ENCODE data around the gene RIF1.
"Not testable (repeated sequence)": the region's sequence is repeated elsewhere in the genome, so short reads cannot be mapped to it uniquely, and the experiment has no call there.

RIF1 gene

GRCh38 chr2:151409601-151410484, at the start of gene RIF1:
Gene RIF1, plus strand, starts transcription at chr2:151409902. Its CDS starts 522 bp downstream, at chr2:151410424.
- peak; percentile 72 for DNase-seq (ENCODE audit: low read depth, low spot score)

- no peak for DNase-seq (ENCODE audit: low read depth, low spot score)
These were observed 47.9 kb upstream of the RIF1 start for GRCh38 chr2:151361674-151362370.

DNA sequence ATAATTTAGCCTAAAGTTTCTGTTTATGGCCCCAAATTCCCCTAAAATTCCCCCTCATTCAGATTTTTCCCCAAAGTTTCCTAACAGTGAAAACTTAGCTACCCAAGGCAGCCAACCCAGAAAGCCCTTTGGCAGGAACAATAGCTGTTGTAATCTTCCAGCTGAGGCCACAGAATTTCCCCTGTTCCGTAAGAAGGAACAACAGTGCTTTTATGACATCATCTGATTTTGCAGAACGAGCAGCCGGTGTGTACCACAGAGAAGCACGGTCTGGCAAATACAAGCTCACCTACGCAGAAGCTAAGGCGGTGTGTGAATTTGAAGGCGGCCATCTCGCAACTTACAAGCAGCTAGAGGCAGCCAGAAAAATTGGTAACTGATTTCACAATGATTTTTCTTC, 46.0 kb upstream of the RIF1 start:
- no peak for DNase-seq (ENCODE audit: low read depth, low spot score)

DNA sequence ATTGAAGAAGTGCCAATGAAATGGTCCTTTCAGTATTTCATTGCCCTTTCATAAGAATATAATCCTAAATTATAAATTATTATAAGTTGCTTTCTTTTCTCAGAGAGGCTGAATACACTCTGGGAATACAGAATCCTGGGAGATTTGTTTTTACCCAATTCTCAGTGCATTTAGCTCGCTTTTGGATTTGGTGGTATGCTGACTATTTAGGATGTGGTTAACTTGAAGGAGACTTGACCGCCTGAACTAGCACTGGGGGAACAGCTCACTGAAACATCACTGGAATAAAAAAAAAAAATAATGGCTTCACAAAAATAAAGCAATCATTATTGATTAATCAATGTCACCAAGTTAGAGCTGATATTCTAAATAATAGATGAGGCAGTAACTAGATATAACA, 42.1 kb upstream of the RIF1 start:
- no peak for DNase-seq (ENCODE audit: low read depth, low spot score)

GRCh38 chr2:151374436-151374835, 35.3 kb upstream of the RIF1 start:
- no peak for DNase-seq (ENCODE audit: low read depth, low spot score)

DNA sequence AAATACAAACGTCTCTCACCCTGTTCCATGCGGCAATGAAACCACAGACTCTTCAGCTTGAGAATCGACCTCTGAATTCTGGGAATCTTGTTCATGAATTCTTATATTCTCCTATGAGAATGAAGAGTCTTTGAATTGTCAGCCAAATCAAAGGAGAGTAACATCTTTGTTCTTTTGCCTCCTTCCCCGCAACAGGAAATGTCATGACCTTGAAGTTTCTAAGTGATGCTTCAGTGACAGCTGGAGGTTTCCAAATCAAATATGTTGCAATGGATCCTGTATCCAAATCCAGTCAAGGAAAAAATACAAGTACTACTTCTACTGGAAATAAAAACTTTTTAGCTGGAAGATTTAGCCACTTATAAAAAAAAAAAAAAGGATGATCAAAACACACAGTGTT, 30.5 kb upstream of the RIF1 start:
- DNase-seq (ENCODE audit: low read depth, low spot score), result no peak

GRCh38 chr2:151380580-151381235, 29.0 kb upstream of the RIF1 start:
- no peak for DNase-seq (ENCODE audit: low read depth, low spot score)

DNA sequence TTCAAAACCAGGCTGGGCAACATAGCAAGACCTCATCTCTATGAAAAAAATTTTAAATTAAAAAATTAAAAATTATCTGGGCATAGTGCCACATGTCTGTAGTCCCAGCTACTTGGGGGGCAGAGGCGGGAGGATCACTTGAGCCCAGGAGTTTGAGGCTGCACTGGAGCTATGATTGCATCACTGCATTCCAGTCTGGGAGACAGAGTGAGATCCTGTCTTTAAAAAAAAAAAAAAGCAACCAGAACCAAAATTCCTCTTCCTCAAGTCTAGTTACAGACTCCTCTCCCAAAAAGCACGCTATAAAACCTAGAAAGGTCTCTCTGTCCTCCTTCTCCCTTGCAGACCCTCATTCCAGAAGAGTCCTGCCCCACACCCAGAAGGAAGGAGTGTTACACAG, 28.4 kb upstream of the RIF1 start:
- no peak for DNase-seq (ENCODE audit: low read depth, low spot score)

GRCh38 chr2:151388011-151388410, 21.7 kb upstream of the RIF1 start:
- DNase-seq (ENCODE audit: low read depth, low spot score), result no peak

DNA sequence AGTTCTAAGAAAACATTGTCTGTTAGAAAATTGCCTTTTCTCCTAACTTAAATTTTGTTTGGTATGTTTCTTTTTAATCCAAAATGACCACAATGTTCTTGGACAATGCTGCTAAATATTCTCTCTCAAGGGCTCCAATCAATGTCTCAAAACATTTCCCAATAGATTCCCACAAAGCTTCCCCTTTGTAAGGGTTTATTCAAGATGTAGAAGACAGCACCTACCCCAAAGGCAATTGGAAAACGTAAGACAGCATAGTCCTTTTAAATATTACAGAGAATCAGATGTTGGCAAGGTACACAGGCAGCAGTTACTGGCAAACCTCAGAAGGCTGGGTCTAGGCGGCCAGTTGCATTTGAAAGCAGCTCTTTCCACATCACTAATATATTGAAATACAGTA, 18.3 kb upstream of the RIF1 start:
- DNase-seq (ENCODE audit: low read depth, low spot score), result no peak

DNA sequence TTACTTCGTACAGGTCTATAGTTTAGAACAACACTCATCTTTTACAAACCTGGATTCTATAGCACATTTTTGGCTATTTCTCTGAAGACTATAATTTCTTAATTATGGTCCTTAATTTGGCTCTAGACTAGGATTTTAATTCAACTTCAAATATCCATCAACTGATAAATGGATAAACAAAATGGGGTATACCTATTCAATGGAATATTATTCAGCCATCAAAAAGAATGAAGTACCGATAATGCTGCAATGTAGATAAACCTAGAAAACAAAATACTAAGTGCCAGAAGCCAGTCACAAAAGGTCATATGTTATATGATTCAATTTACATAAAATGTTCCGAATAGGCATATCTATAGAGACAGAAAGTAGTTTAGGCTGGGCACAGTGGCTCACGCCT, 15.2 kb upstream of the RIF1 start:
- DNase-seq (ENCODE audit: low read depth, low spot score), result no peak

GRCh38 chr2:151395509-151396374, 14.0 kb upstream of the RIF1 start:
- no peak for DNase-seq (ENCODE audit: low read depth, low spot score)

DNA sequence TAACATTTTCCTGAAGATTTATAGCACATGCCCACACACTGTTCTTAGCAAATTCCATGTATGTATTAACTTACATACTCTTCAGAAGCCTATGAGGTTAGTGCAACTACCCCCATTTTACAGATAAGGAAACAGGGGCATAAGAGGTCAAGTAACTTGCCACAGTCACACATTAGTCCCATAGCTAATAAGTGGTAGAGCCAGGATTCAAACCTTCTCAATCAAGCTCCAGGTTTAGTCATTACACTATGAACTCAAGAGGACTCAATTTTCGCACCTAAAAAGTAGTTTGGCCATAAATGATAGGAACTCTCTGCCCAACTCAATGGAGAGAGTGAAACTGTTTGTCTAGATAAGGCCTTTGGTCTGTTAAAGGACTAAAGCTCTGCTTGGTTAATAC, 9.7 kb upstream of the RIF1 start:
- no peak for DNase-seq (ENCODE audit: low read depth, low spot score)

DNA sequence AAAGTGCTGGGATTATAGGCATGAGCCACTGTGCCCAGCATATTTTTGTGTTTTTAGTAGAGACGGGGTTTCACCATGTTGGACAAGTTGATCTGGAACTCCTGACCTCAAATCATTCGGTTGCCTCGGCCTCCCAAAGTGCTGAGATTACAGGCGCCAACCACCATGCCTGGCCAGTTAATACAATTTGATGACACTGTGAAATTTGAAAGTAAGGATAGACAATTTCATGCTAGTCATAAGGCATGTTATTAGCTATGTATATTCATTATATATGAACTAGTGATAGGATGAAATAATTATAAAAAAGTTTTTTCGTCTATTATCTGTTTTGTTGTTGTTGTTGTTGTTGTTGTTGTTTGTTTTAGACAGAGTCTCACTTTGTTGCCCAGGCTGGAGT, 8.6 kb upstream of the RIF1 start:
- no peak for DNase-seq (ENCODE audit: low read depth, low spot score)

- no peak for DNase-seq (ENCODE audit: low read depth, low spot score)
These were observed 5.8 kb upstream of the RIF1 start for GRCh38 chr2:151403914-151404313.

- DNase-seq (ENCODE audit: low read depth, low spot score), result no peak
These were observed 4.3 kb upstream of the RIF1 start for GRCh38 chr2:151405376-151405775.

- DNase-seq (ENCODE audit: low read depth, low spot score), result no peak
These were observed 2.4 kb upstream of the RIF1 start for GRCh38 chr2:151407281-151407680.

GRCh38 chr2:151408788-151409600, 708 bp upstream of the RIF1 start:
- DNase-seq (ENCODE audit: low read depth, low spot score), result no peak

- no peak for DNase-seq (ENCODE audit: low read depth, low spot score)
These were observed 758 bp downstream of the RIF1 start for GRCh38 chr2:151410485-151410834.

- DNase-seq (ENCODE audit: low read depth, low spot score), result no peak
These were observed 7.9 kb downstream of the RIF1 start for GRCh38 chr2:151417650-151418049.

DNA sequence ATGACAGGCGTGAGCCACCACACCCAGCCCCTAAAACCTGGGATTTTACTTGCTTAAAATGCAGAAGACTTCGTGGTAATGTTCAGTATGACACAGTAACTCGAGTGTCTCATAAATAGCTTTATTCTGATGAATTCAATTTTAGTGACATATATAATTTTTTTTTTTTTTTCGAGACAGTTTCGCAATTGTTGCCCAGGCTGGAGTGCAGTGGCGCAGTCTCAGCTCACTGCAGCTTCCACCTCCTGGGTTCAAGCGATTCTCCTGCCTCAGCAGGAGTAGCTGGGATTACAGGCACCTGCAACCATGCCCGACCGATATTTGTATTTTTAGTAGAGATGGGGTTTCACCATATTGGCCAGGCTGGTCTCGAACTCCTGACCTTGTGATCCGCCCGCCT, 12.0 kb downstream of the RIF1 start:
- not testable (repeated sequence) for DNase-seq (ENCODE audit: low read depth, low spot score)
